Measurements from ENCODE around the gene TOP3B.

Gene TOP3B

DNA sequence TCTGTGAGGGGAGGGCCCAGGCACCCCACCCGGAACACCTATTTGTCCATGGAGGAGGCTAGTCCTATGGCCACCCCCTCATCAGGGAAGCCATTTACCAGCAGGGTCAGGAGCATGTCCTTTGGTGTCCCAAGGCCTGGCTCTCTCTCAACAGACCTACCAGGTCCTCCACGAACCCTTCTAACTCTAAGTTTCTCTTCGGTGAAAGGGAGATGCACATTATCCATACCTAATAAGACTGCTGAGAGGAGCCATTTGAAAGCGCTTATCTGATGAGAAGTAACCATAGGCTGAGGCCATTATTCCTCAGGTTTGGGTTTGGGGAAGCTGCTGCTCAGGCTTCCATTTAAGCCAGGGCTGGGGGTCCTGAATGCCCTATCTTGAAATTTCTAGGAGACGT lies 9.2 kb upstream of the TOP3B start:
- Histone ChIP-seq H3K27ac (ENCODE audit: low read length) (no peak overlapping the region), H3K9me3 (ENCODE audit: control insufficient read depth in 1 of 2, low read length in 2 of 2) (no peaks in the 10 kb centered on the region), H3K4me1 (ENCODE audit: control insufficient read depth in 1 of 2, insufficient read depth in 2 of 2, low read length in 2 of 2) (no peaks in the 10 kb centered on the region), H3K4me3 (ENCODE audit: low read depth in 1 of 2, low read length in 2 of 2) (no peak overlapping the region), H3K36me3 (ENCODE audit: control insufficient read depth in 1 of 2, insufficient read depth in 2 of 2, low read length in 2 of 2) (no peaks in the 10 kb centered on the region), H3K27me3 (ENCODE audit: low read depth, low read length) (no peaks in the 10 kb centered on the region)

DNA sequence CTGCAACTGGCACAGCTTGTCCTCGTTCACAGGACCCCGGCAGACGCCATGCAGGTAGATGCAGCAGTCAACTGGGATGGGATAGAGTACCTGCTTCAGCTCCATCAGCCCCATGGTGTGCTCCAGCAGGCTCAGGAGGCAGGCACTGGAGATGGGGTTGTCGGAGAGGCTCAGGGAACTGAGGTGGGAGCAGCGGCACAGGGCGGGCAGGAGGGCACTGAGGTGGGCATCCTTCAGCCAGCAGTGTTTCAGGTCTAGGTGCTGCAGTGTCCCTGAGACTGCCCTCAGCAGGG lies 8.7 kb upstream of the TOP3B start:
- no peaks in the 10 kb centered on the region for H3K36me3 ChIP-seq (ENCODE audit: control insufficient read depth in 1 of 2, insufficient read depth in 2 of 2, low read length in 2 of 2)
- no peaks in the 10 kb centered on the region for H3K27me3 ChIP-seq (ENCODE audit: low read depth, low read length)
- H3K27ac ChIP-seq (ENCODE audit: low read length) = no peak overlapping the region
- H3K4me1 ChIP-seq (ENCODE audit: control insufficient read depth in 1 of 2, insufficient read depth in 2 of 2, low read length in 2 of 2) = no peaks in the 10 kb centered on the region
- H3K4me3 ChIP-seq (ENCODE audit: low read depth in 1 of 2, low read length in 2 of 2) = no peak overlapping the region
- no peaks in the 10 kb centered on the region for H3K9me3 ChIP-seq (ENCODE audit: control insufficient read depth in 1 of 2, low read length in 2 of 2)

DNA sequence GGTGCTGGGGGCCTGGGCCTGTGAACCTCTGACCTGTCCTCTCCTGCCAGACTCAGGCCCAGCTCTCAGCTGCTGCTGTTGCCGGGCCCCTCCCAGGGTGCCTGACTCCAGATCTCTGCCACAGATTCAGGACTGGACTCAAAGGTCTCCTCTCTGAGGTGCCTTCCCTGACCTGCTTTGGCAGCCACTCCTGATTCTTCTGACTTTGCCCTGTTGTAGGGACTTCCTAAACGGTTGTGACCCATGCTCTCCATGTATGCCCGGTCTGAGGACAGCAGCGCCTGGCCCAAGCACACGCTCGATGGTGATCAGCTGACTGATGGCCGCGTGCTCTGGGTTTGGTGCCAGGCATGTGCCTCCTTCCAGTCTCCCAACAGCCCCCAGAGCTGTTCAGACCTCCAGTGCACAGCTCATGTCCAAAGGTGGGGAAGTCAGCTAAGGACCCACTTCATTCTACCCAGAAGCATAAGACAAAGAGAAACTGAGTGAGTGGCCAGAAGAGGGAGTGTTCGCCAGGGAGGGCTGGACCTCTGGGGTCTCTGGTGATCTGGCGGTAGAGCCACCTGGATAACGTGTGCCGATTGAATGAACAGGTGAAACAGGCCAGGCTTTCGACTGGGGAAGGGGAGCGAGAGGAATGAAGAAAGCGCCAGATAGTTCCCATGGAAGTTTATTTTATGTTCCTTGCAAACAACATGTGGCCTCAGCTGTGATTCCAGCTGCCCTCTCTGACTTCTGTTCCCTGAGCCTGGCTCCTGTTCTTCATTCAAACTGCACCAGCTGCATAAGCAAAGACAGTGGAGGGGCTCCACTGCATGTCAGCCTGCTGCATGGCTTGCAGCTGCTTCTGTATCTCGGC lies 8.1 kb upstream of the TOP3B start:
- Histone ChIP-seq H3K27ac (ENCODE audit: low read length) (no peak overlapping the region), H3K9me3 (ENCODE audit: control insufficient read depth in 1 of 2, low read length in 2 of 2) (no peaks in the 10 kb centered on the region), H3K36me3 (ENCODE audit: control insufficient read depth in 1 of 2, insufficient read depth in 2 of 2, low read length in 2 of 2) (no peaks in the 10 kb centered on the region), H3K4me3 (ENCODE audit: low read depth in 1 of 2, low read length in 2 of 2) (no peak overlapping the region), H3K27me3 (ENCODE audit: low read depth, low read length) (no peaks in the 10 kb centered on the region), H3K4me1 (ENCODE audit: control insufficient read depth in 1 of 2, insufficient read depth in 2 of 2, low read length in 2 of 2) (no peaks in the 10 kb centered on the region)

DNA sequence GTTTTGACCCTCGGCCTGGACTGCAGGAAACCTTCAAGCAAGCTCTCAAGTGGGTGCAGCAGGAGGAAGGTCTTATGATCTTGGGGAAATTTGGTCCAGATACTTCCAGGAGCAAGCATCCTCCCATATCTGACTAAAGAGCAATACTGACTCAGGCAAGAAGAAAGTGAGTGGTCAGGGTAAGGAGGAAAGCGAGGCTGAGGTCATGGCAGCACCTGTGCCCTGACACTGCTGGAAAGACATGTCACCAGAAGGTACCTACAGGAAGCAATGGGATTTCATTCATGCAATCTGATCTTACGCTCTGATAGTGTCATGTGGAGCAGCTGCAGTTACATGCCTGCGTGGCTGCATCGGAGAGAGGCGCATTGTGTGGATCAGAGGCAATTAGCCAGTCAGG lies 6.5 kb upstream of the TOP3B start:
- no peaks in the 10 kb centered on the region for H3K9me3 ChIP-seq (ENCODE audit: control insufficient read depth in 1 of 2, low read length in 2 of 2)
- H3K4me3 ChIP-seq (ENCODE audit: low read depth in 1 of 2, low read length in 2 of 2) = no peak overlapping the region
- no peaks in the 10 kb centered on the region for H3K36me3 ChIP-seq (ENCODE audit: control insufficient read depth in 1 of 2, insufficient read depth in 2 of 2, low read length in 2 of 2)
- H3K4me1 ChIP-seq (ENCODE audit: control insufficient read depth in 1 of 2, insufficient read depth in 2 of 2, low read length in 2 of 2) = no peaks in the 10 kb centered on the region
- no peaks in the 10 kb centered on the region for H3K27me3 ChIP-seq (ENCODE audit: low read depth, low read length)
- H3K27ac ChIP-seq (ENCODE audit: low read length) = no peak overlapping the region

DNA sequence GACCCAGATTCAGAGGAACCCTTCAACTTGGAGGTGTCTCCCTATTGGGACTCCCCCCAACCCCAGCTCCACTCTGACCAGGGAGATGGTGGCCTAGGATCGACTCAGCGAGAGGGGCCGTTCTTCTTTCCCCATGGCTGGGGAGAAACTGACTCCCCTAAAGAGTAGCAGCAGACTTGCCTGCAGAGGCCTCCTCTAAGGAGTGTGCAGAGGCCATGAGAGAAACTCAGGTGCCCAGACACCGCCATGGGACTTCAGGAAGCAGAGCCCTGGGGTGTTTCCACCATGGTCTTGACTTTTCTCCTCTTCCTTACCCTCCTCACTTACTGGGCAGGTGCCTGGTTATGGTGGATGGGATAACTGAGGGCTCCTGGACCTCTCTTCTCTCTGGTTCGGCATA lies 2.6 kb upstream of the TOP3B start:
- H3K36me3 ChIP-seq (ENCODE audit: control insufficient read depth in 1 of 2, insufficient read depth in 2 of 2, low read length in 2 of 2) = no peaks in the 10 kb centered on the region
- H3K4me3 ChIP-seq (ENCODE audit: low read depth in 1 of 2, low read length in 2 of 2) = no peak overlapping the region
- no peak overlapping the region for H3K27ac ChIP-seq (ENCODE audit: low read length)
- no peaks in the 10 kb centered on the region for H3K9me3 ChIP-seq (ENCODE audit: control insufficient read depth in 1 of 2, low read length in 2 of 2)
- H3K27me3 ChIP-seq (ENCODE audit: low read depth, low read length) = no peaks in the 10 kb centered on the region
- H3K4me1 ChIP-seq (ENCODE audit: control insufficient read depth in 1 of 2, insufficient read depth in 2 of 2, low read length in 2 of 2) = peaks cover 8 to 18% of the 10 kb centered on the region in 2 donors

DNA sequence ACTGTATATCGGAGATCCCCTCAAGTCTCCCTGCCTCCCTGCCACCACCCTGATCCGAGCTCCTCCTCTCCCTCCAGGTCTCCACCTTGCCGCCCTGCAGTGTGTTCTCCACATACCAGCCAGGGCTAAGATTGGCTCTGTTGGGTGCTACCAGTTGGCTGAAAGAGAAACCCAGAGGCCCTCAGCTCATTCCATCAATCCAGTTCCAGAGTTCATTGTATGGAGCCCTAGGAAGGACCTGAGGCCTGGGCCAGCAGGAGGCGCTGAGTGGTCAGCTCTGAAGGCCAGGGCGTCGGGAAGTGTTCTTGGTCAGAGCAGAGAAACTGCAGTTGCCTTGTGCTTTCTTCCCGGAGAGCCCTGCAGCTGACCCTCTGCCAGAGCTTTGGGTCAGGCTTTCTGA lies 2.2 kb upstream of the TOP3B start:
- H3K9me3 ChIP-seq (ENCODE audit: control insufficient read depth in 1 of 2, low read length in 2 of 2) = no peaks in the 10 kb centered on the region
- H3K27me3 ChIP-seq (ENCODE audit: low read depth, low read length) = no peaks in the 10 kb centered on the region
- no peak overlapping the region for H3K4me3 ChIP-seq (ENCODE audit: low read depth in 1 of 2, low read length in 2 of 2)
- H3K36me3 ChIP-seq (ENCODE audit: control insufficient read depth in 1 of 2, insufficient read depth in 2 of 2, low read length in 2 of 2) = no peaks in the 10 kb centered on the region
- peaks cover 8 to 18% of the 10 kb centered on the region in 2 donors for H3K4me1 ChIP-seq (ENCODE audit: control insufficient read depth in 1 of 2, insufficient read depth in 2 of 2, low read length in 2 of 2)
- no peak overlapping the region for H3K27ac ChIP-seq (ENCODE audit: low read length)

DNA sequence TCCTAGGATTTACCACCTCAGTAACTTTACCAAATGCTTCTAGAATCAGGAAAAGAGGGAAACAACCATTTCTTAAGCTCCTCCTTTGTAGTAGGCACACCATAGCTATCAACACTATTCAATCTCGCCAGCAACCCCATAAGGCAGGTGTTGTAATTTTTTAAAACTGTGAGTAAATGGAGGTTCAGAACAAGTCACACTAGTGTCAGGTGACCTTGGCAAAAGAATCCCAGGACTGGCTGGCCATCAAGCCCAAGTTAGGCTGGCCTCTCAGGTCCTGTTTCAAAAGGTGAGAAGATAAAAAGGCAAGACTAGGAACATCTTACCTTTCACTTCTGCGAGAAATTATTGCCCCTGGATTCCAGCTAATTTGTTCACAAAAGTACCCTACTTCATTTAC lies 713 bp downstream of the TOP3B start:
- peak overlapping the region; percentile 69 for H3K27ac ChIP-seq (ENCODE audit: low read length)
- H3K36me3 ChIP-seq (ENCODE audit: control insufficient read depth in 1 of 2, insufficient read depth in 2 of 2, low read length in 2 of 2) = peaks cover 4 to 11% of the 10 kb centered on the region in 2 donors
- H3K4me1 ChIP-seq (ENCODE audit: control insufficient read depth in 1 of 2, insufficient read depth in 2 of 2, low read length in 2 of 2) = peaks cover 8 to 18% of the 10 kb centered on the region in 2 donors
- H3K9me3 ChIP-seq (ENCODE audit: control insufficient read depth in 1 of 2, low read length in 2 of 2) = no peaks in the 10 kb centered on the region
- H3K27me3 ChIP-seq (ENCODE audit: low read depth, low read length) = no peaks in the 10 kb centered on the region
- H3K4me3 ChIP-seq (ENCODE audit: low read depth in 1 of 2, low read length in 2 of 2) = peak overlapping the region; percentile 82 to 99

DNA sequence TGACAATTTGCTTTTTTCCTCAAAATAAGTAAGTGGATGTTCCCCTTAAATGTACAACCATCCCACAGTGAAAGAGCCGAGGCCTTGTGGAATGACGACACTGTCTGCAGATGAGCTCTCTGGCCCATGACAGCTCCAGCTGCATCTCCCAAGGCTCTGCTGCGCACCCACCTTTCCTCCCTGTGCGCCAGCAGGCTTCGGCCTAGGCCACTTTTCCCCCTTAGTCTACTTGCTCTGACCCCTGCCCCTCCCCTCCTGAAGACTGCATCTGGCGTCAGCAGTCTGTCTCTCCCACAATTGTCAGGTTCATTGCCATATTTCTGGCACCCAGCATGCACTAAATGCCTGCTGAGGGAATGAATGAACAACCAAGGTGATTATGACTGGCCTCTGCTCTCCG lies 2.0 kb downstream of the TOP3B start:
- Histone ChIP-seq H3K9me3 (ENCODE audit: control insufficient read depth in 1 of 2, low read length in 2 of 2) (no peaks in the 10 kb centered on the region), H3K4me3 (ENCODE audit: low read depth in 1 of 2, low read length in 2 of 2) (no peak overlapping the region), H3K27ac (ENCODE audit: low read length) (no peak overlapping the region), H3K4me1 (ENCODE audit: control insufficient read depth in 1 of 2, insufficient read depth in 2 of 2, low read length in 2 of 2) (peaks cover 8 to 18% of the 10 kb centered on the region in 2 donors), H3K27me3 (ENCODE audit: low read depth, low read length) (no peaks in the 10 kb centered on the region), H3K36me3 (ENCODE audit: control insufficient read depth in 1 of 2, insufficient read depth in 2 of 2, low read length in 2 of 2) (peaks cover 4 to 17% of the 10 kb centered on the region in 2 donors)

DNA sequence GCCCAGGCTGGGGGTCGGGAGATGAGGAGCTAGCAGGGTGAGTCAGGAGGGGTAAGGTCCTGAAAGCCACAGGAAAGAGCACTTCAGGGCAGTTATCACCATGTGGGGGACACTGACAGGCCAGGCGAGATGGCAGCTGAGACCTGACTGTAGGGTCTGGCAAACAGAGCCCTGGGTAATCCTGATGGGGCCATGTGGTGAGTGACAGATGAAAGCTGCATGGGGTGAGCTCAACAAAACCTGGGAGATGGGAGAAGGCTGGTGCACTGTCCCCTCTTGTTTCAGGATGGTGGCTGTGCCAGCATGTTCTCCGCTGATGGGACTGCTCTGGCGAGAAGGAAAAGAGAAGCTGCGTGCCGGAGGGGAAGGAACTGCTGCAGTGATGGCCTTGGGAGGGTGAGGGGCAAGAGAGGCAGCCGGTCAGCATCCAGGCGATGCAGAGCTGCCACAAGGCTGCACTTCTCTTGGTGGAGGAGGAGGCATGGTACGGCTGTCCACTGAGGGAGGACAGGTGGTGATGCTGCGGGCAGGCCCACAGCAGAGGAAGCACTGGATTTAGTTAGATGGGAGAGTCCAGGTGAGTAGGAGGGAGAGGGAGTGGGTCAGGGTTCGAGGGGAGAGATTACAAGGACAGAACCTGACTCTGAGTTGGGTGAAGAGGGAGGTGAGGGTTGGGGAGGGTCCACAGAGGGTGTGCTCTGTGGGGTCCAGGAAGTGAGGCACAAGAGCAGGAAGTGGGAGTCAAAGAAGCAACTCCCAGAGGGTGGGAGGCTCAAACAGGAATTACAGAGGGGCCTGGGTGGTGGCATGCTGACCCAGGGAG lies 3.8 kb downstream of the TOP3B start:
- Histone ChIP-seq H3K4me3 (ENCODE audit: low read depth in 1 of 2, low read length in 2 of 2) (no peak overlapping the region), H3K27ac (ENCODE audit: low read length) (no peak overlapping the region), H3K36me3 (ENCODE audit: control insufficient read depth in 1 of 2, insufficient read depth in 2 of 2, low read length in 2 of 2) (peaks cover 13 to 35% of the 10 kb centered on the region in 2 donors), H3K27me3 (ENCODE audit: low read depth, low read length) (no peaks in the 10 kb centered on the region), H3K4me1 (ENCODE audit: control insufficient read depth in 1 of 2, insufficient read depth in 2 of 2, low read length in 2 of 2) (peaks cover 8 to 18% of the 10 kb centered on the region in 2 donors), H3K9me3 (ENCODE audit: control insufficient read depth in 1 of 2, low read length in 2 of 2) (no peaks in the 10 kb centered on the region)

DNA sequence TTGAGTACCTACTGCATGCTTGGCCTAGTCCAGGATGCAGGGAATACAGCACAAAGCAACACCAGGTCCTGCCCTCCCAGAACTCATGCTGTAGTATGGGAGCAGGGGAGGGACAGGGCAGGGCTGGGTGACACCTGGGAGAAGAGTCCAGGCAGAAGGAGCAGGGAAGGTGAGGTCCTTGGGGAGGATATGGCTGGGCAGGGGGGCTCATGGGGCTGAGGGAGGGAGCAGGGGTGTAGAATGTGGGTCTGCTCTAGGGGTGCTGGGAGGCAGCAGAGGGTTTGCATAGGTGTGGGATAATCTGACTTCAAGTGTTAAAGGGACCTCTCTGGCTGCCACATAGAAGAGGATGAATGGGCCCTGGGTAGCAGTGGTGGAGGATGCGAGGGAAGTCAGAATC lies 4.8 kb downstream of the TOP3B start:
- Histone ChIP-seq H3K4me3 (ENCODE audit: low read depth in 1 of 2, low read length in 2 of 2) (no peak overlapping the region), H3K36me3 (ENCODE audit: control insufficient read depth in 1 of 2, insufficient read depth in 2 of 2, low read length in 2 of 2) (peaks cover 13 to 45% of the 10 kb centered on the region in 2 donors), H3K4me1 (ENCODE audit: control insufficient read depth in 1 of 2, insufficient read depth in 2 of 2, low read length in 2 of 2) (peaks cover 8 to 18% of the 10 kb centered on the region in 2 donors), H3K27ac (ENCODE audit: low read length) (no peak overlapping the region), H3K27me3 (ENCODE audit: low read depth, low read length) (no peaks in the 10 kb centered on the region), H3K9me3 (ENCODE audit: control insufficient read depth in 1 of 2, low read length in 2 of 2) (no peaks in the 10 kb centered on the region)

DNA sequence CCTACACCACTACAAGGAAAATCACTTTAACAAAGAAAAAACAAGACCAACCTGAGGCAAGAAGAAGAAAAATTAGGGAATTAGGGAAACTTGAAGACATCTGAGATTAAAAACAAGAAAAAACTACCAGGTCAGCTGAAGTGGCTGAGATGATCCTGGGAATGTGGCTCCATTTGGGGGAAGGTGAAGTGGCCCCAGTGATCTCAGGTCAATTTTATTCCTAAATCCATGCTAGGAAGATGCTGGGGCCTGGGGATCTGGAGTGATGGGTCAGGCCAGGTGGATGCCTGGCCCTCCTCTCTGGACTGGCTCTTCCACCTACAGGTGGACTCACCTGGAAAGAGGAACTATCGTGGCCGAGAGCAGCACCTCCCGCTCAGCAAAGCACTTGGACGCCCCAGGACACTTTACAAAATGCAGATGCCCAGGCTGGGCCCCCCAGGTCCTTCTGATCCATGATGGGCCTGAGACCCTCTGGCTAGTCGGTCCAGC lies 6.7 kb downstream of the TOP3B start:
- no peaks in the 10 kb centered on the region for H3K9me3 ChIP-seq (ENCODE audit: control insufficient read depth in 1 of 2, low read length in 2 of 2)
- peaks cover 0 to 5% of the 10 kb centered on the region in 2 donors for H3K4me1 ChIP-seq (ENCODE audit: control insufficient read depth in 1 of 2, insufficient read depth in 2 of 2, low read length in 2 of 2)
- H3K4me3 ChIP-seq (ENCODE audit: low read depth in 1 of 2, low read length in 2 of 2) = no peak overlapping the region
- no peak overlapping the region for H3K27ac ChIP-seq (ENCODE audit: low read length)
- H3K36me3 ChIP-seq (ENCODE audit: control insufficient read depth in 1 of 2, insufficient read depth in 2 of 2, low read length in 2 of 2) = peaks cover 24 to 63% of the 10 kb centered on the region in 2 donors
- H3K27me3 ChIP-seq (ENCODE audit: low read depth, low read length) = no peaks in the 10 kb centered on the region
